DND-41 (cell line): Measurements from ENCODE around the gene EHHADH.
A peak's percentile ranks its signal among the peaks of the same experiment; 100 is the strongest.

ENCODE experiments used
- ATAC-seq: fragments of 200-7000 bp; cut with Tn5 transposase; 3 replicates; pipeline ENCODE4 v1.9.1; 2021; ENCODE audit warnings: low read depth; ENCODE audit not compliant: insufficient read depth
- DNase-seq: peaks from one replicate; pipeline ENCODE4 v3.0.0-alpha.2; 2020
- H2AFZ ChIP-seq: 2 replicates; pipeline ENCODE4 v1.6.0; 2012; ENCODE audit warnings: low read depth, low read length
- H3K27ac ChIP-seq: 2 replicates; pipeline ENCODE4 v1.5.1; 2012; ENCODE audit warnings: low read length, inconsistent platforms
- H3K27me3 ChIP-seq: fragments of 200-600 bp; sonication (generic); 2 replicates; pipeline ENCODE4 v1.6.0; 2012; ENCODE audit warnings: low read length, mild to moderate bottlenecking, inconsistent platforms; ENCODE audit not compliant: insufficient read depth, poor library complexity
- H3K36me3 ChIP-seq: 2 replicates; pipeline ENCODE4 v1.5.1; 2012; ENCODE audit warnings: low read length, inconsistent platforms; ENCODE audit not compliant: insufficient read depth
- H3K4me1 ChIP-seq: 2 replicates; pipeline ENCODE4 v1.5.1; 2012; ENCODE audit warnings: mild to moderate bottlenecking, low read length; ENCODE audit not compliant: insufficient read depth
- H3K4me2 ChIP-seq: 2 replicates; pipeline ENCODE4 v1.6.0; 2012; ENCODE audit warnings: mild to moderate bottlenecking, moderate library complexity, low read length, inconsistent platforms; ENCODE audit not compliant: insufficient read depth
- H3K4me3 ChIP-seq, 2 experiments: fragments of 200-600 bp in 1 of 2; shearing (Covaris generic) in 1 of 2; 2 replicates each; pipeline ENCODE4 v1.5.1; 2012 to 2016; ENCODE audit warnings: inconsistent platforms in 2 of 2, low read length in 2 of 2, mild to moderate bottlenecking in 2 of 2, low read depth in 1 of 2, moderate library complexity in 1 of 2
- H3K79me2 ChIP-seq: 2 replicates; pipeline ENCODE4 v1.6.0; 2012; ENCODE audit warnings: low read length, inconsistent platforms; ENCODE audit not compliant: insufficient read depth
- H3K9ac ChIP-seq: 2 replicates; pipeline ENCODE4 v1.6.0; 2012; ENCODE audit warnings: low read depth, mild to moderate bottlenecking, inconsistent platforms, low read length, moderate library complexity
- H3K9me3 ChIP-seq: 2 replicates; pipeline ENCODE4 v1.5.1; 2012; ENCODE audit warnings: low read length, moderate library complexity, mild to moderate bottlenecking, inconsistent platforms; ENCODE audit not compliant: insufficient read depth, severe bottlenecking
- H4K20me1 ChIP-seq: 2 replicates; pipeline ENCODE4 v1.6.0; 2012; ENCODE audit warnings: low read length; ENCODE audit not compliant: insufficient read depth
- CTCF ChIP-seq: IDR thresholded peaks from 2 replicates; pipeline ENCODE4 v1.5.1; 2012; ENCODE audit warnings: borderline replicate concordance, low read length, moderate library complexity, mild to moderate bottlenecking; ENCODE audit not compliant: poor library complexity, severe bottlenecking; ENCODE audit errors: extremely low read depth
- EZH2 ChIP-seq: IDR thresholded peaks from 3 replicates; pipeline ENCODE4 v1.6.1; 2012; ENCODE audit warnings: borderline replicate concordance, low read depth, mild to moderate bottlenecking, moderate library complexity, low read length, inconsistent platforms; ENCODE audit not compliant: severe bottlenecking

EHHADH gene

GRCh38 chr3:185176750-185177359 is 77.0 kb downstream of the EHHADH start:
- Histone ChIP-seq H3K4me1 (no peaks in the 10 kb centered on the region), H3K9ac (no peak overlapping the region), H3K9me3 (no peaks in the 10 kb centered on the region), H3K27ac (no peak overlapping the region), H3K4me2 (no peak overlapping the region), H3K4me3 (no peak overlapping the region), H2AFZ (no peak overlapping the region), H3K79me2 (no peaks in the 10 kb centered on the region), H3K27me3 (peaks cover 9% of the 10 kb centered on the region), H3K36me3 (no peaks in the 10 kb centered on the region), H4K20me1 (no peaks in the 10 kb centered on the region)
- TF ChIP-seq CTCF = peak; percentile 84
- TF ChIP-seq EZH2 = no peak
- ATAC-seq = no peak
- DNase-seq = peak; percentile 39

GRCh38 chr3:185175370-185175987 is 78.4 kb downstream of the EHHADH start:
- H3K9ac ChIP-seq = no peak overlapping the region
- DNase-seq (no peak), ATAC-seq (no peak)
- no peak overlapping the region for H3K27ac ChIP-seq
- H3K27me3 ChIP-seq = no peaks in the 10 kb centered on the region
- TF ChIP-seq CTCF = no peak
- no peak for TF ChIP-seq EZH2
- no peaks in the 10 kb centered on the region for H3K4me1 ChIP-seq
- H3K79me2 ChIP-seq = no peaks in the 10 kb centered on the region
- no peak overlapping the region for H3K4me2 ChIP-seq
- H3K36me3 ChIP-seq = no peaks in the 10 kb centered on the region
- no peak overlapping the region for H3K4me3 ChIP-seq
- H4K20me1 ChIP-seq = no peaks in the 10 kb centered on the region
- H3K9me3 ChIP-seq = no peaks in the 10 kb centered on the region
- H2AFZ ChIP-seq = peak overlapping the region; percentile 45; the same call in 1 of the 2 replicates

GRCh38 chr3:185172086-185173049 is 81.5 kb downstream of the EHHADH start:
- ATAC-seq (no peak), DNase-seq (no peak)
- Histone ChIP-seq H4K20me1 (no peaks in the 10 kb centered on the region), H3K27me3 (no peaks in the 10 kb centered on the region), H3K4me2 (no peak overlapping the region), H3K9me3 (no peaks in the 10 kb centered on the region), H3K27ac (no peak overlapping the region), H2AFZ (no peak overlapping the region), H3K4me3 (no peak overlapping the region), H3K9ac (no peak overlapping the region), H3K4me1 (no peaks in the 10 kb centered on the region), H3K36me3 (no peaks in the 10 kb centered on the region), H3K79me2 (no peaks in the 10 kb centered on the region)
- TF ChIP-seq CTCF (no peak), EZH2 (no peak)
